HG02943 (cell line): ENCODE measurements around the gene LPCAT2.

Experiments
- ATAC-seq: cut with Tn5 transposase; IDR thresholded peaks from one replicate; pipeline ENCODE4 v1.9.1; 2021; ENCODE audit warnings: mild to moderate bottlenecking, low read depth, moderate library complexity; ENCODE audit not compliant: unreplicated experiment

The LPCAT2 gene

DNA sequence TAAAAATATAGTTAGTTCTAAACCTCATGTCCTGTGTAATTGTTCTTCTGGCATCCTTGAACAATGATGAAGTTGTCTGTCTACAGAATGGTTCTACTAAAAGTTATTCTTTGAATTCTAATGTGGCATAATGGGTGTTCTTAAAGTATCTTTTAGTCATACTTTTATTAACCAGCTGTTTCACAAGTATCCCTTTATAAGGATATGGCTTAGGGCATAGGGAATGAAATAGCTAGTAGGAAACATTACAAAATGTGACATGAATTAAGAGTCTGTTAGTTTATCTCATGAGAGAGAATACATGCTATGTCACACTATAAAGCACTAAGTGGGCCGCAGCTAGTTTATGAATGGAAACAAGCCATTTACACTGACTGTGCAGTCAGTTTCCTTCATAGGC is 31.3 kb downstream of the LPCAT2 start:
- ATAC-seq = no peak

DNA sequence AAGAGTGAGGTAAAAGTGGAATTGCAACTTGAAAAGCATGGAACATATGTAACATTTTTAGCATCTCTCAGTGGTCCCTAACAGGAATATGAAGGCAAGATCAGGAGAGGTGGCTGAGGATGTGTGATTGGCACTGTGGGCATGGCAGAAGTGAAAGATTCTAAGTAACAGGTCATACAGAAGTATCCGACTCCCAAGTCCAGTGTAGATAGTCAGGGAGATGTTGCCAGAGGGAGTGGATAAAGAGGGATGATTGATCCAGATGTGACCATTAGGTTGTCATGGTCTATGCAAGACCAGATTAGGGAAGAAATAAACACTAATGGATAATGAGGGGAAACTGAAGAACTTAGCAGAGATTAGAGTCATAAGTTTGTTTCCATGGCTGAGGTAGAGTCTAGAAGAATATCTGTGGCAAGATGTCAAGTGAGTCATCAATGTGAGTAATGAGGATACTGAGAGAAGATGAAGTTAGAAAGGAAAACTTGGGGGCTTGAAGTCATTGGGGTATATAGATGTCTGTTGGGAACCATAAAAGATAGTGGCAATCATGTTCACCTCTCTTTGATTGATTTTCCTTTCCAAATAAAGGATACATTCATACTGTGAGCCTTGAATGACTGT is 33.7 kb downstream of the LPCAT2 start:
- ATAC-seq = no peak

DNA sequence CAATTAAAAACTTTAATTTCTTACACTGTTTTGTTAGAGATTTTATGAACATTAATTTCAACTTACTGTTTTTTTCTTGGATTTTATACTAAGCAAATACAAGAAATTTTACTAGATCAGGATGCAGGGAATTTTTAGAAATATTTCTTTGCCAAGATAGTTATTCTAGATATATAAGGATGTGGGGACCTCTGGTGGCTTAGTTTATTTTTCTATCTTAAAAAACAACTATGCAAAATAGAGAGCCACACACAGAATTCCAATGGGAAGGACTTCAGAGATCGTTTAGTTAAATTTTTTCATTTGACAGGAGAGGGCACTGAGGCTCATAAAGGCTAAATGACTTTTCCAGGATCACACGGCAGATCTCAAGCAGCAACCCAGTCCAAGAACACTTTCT is 34.6 kb downstream of the LPCAT2 start:
- no peak for ATAC-seq

DNA sequence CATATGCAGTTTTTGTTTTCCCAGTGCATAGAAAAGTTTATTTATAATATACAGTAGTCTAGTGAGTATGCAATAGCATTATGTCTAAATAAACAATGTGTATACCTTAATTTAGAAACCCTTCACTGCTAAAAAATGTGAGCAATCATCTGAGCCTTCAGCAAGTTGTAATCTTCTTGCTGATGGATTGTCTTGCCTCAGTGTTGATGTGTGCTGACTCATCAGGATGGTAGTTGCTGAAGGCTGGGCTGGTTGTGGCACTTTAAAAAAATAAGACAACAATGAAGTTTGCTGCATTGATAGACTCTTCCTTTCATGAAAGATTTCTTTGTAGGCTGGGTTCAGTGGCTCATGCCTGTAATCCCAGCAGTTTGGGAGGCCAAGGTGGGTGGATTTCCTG is 43.7 kb downstream of the LPCAT2 start:
- no peak for ATAC-seq

DNA sequence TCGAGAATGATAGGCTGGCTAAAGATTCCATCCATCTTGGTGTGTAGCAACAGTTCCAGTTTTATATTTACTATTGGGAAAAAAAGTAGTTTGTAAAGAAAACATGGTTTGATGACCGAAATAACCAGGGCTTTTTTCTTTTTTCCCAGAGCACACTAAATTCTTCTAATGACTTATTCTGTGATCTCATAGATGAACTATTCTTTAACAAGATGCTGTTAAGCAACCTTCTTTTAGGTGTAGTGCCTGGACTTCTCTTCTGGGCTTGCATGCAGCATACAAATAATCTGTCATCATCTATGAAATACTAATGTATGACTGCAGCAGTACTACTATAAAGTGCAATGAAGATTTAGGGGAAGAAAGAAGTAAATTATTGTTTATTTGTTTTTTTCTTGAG is 46.6 kb downstream of the LPCAT2 start:
- no peak for ATAC-seq

DNA sequence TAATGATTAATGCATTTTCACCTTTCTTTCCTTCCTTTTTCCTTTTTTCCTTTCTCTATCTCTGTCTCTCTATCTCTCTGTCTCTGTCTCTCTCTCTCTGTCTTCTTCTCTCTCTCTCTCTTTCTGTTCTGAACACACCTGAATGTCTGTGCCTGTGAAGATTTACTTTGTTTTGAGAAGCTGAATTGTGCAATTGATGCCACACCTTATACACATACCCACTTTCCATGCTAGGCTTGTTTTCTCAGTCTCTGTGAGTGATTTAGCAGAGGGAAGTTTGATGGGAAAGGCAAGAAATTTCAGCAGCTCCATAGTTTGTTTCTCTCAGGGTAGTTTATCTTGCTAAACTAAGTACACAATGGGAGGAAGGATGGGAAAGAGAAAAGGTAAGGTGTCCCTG is 48.3 kb downstream of the LPCAT2 start:
- ATAC-seq = no peak

DNA sequence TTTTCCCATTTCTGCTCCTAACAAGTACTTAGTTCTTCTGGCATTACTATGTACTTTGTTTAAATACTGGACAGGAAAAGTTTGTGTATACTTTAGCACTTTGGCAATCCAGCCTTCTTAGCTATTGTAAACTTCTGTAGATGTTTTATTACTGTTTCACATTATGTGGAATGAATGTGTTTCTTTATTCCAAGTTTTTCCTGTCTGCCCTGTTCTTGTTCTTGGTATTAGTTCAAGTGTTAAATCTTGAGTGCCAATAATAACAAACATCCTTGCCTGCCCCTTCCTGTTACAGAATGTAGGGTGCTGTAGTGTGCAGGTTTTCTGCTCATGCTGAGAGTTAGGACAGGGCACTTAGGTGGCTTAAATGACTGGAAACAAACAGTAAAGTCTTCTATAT is 50.4 kb downstream of the LPCAT2 start:
- no peak for ATAC-seq

DNA sequence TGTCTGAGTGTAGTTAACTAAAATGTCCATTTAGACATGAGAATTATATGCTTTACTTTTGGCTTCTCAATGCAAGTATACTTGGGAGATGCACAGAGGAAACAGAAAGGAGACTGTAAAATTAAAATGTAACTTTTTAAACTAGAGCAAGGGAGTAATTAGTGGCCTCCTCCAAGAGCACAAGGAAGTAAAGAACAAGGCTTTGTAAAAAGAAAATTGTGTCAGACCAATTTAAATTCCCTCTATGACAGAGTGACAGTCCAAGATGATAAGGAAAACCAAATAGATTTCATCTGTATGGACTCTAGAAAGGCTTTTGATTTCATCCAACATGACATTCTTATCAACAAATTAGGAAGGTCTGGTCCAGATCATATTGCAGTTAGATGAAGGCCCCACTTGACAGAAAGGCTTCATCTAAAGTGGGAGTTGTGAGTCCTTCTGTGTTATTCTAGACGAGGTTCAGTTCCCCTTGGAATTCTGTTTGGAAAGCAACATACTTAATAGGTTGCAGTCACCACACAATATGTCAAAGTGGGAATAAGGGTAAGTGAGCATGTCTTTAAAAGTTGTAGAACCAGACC is 51.2 kb downstream of the LPCAT2 start:
- no peak for ATAC-seq

DNA sequence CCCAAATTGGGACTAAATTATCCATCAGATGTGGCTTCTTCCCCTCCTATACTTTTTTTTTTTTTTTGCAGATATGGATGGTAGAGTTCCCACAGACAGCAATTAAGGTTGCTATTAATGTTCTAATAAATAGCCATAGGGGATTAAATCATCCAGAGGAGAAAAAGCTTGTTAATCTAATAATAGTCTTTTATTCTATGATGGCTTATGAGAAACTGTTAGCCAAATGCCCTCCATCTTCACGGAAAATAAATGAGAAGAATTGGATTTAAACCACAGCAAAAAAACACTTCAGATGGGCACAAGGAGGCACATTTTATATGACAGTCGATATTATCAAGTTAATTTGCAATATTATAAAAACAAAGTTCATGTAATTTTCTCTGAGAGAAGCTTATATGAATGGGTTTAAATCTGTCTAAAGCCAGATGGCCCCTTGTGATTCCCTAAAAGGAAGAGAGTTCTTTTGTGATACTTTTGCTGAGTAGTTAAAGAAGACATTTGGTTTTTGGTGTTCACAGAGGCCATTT is 52.5 kb downstream of the LPCAT2 start:
- ATAC-seq = no peak

DNA sequence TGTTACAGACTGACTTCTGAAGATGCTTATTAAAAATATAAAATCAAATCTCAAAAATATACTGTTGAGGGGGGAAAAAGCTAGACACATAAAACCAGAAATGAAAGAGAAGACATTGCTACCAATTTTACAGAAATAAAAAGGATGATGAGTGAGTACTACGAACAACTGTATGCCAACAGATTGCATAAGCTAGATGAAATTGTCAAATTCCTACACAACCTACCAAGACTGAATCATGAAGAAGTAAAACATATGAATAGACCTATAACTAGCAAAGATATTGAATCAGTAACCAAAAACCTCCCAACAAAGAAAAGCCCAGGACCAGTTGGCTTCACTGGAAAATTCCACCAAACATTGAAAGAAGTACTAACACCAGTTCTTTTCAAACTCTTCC is 54.1 kb downstream of the LPCAT2 start:
- no peak for ATAC-seq

DNA sequence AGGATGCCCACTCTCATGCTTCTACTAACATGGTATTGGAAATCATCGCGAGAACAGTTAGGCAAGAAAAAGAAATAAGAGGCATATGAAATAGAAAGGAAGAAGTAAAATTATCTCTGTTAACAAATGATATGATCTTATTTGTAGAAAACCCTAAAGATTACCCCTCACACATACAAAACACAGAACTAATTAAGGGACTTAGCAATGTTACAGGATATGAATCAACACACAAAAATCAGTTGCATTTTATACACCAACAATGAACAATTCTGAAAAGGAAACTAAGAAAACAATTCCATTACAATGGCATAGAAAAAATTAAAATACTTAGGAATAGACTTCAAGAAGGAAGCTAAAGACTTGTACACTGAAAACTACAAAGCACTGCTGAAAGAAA is 54.9 kb downstream of the LPCAT2 start:
- ATAC-seq = no peak

DNA sequence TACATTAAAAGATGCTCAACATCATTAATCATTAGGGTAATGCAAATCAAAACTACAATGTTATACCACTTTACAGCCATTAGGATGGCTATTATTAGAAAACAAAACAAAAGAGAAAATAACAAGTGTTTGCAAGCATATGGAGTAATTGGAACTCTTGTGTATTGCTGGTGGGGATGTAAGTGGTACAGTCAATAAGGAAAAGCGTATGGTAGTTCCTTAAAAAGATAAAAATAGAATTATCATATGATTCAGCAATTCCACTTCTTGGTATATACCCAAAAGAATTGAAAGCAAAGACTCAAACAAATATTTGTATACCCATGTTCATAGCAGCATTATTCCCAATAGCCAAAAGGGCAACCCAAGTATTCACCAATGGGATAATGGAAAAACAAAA is 56.2 kb downstream of the LPCAT2 start:
- no peak for ATAC-seq

DNA sequence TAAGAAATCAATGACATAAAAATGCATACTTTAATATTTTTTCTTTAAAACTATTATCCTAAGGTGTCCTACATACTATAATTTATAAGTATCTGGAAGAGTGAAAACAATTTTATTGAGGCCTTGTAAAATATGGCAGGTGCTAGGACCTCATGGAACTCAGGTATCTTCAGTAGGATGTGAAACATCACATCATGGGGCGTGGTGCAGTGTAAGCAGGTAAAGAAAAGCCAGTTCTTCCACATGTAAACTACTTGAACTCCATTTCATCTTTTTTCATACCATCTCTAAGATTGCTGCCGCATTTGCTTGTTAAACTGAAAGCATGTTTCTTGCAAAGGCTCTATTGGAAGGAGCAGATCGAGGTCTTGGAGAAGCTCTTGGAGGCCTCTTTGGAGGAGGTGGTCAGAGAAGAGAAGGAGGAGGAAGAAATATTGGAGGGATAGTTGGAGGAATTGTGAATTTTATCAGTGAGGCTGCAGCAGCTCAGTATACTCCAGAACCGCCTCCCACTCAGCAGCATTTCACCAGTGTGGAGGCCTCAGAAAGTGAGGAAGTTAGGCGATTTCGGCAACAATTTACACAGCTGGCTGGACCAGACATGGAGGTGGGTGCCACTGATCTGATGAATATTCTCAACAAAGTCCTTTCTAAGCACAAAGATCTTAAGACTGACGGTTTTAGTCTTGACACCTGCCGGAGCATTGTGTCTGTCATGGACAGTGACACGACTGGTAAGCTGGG is 57.7 kb downstream of the LPCAT2 start, which contains the start of gene CAPNS2:
Gene CAPNS2, plus strand, starts transcription at position 253 of the 744 bp plus-strand sequence. Its CDS starts 73 bp downstream, at position 326.
- ATAC-seq = no peak

DNA sequence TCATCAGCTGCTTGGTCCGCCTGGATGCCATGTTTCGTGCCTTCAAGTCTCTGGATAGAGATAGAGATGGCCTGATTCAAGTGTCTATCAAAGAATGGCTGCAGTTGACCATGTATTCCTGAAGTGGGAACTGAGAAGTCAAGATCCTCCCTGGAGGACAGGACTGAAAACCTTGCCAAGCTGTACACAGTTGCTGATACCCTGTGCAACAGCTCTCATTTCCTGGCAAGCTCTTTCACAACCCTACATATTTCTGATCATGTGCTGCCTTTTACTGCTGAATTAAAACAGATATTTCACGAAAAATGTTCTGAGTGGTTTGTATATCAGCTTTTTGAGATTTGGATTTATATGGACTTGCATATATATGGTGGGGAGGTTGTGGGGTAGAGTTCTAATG is 58.5 kb downstream of the LPCAT2 start:
- no peak for ATAC-seq

DNA sequence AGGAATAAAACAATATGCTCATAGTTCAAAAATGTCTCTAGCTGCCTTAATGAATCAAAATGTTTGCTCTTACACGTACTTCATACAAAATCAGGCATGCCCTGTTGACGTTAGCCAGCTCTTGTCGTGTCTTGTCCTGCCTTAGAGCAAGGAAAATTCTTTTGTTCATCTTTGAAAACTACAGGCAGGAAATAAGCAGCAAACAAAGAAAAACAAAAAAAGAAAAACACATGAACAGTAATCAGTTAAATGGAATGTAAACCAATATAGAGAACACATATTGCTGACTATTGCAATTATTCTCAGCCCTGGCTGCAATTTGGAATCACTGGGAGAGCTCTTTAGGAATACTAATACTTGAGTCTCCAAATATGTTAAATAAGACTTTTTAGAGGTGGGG is 59.3 kb downstream of the LPCAT2 start:
- no peak for ATAC-seq

DNA sequence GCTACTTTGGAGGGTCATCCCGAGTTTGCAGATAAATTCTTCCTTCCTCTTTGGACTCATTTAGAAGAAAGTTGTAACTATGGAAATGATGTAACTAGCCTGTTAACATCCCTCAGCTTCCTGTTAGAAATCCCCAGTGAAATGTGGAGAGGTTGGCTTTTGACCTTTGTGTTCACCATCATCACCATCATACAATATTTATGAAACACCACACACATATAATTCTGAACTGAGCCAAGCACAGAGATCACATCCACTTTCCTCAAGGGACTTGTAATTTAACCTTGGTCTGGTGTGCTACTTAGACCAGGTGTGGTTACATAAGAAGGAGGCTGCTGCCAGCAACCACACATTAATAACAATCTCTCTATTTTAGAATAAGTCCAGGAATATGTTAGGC is 60.2 kb downstream of the LPCAT2 start:
- ATAC-seq = no peak

DNA sequence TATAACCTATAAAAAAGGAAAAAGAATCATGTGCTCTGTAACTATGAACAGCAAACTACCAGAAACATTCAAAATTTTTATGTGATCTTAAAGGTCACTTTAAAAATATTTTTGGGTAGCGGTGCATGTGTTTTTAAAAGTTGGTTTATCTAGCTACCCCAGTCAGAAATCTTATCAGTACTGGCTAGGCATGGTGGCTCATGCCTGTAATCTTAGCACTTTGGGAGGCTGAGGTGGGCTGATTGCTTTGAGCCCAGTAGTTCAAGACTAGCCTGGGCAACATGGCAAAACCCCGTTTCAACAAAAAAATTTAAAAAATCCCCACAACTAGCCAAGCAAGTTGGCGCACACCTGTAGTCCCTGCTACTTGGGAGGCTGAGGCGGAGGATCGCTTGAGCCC is 61.3 kb downstream of the LPCAT2 start:
- ATAC-seq = no peak

DNA sequence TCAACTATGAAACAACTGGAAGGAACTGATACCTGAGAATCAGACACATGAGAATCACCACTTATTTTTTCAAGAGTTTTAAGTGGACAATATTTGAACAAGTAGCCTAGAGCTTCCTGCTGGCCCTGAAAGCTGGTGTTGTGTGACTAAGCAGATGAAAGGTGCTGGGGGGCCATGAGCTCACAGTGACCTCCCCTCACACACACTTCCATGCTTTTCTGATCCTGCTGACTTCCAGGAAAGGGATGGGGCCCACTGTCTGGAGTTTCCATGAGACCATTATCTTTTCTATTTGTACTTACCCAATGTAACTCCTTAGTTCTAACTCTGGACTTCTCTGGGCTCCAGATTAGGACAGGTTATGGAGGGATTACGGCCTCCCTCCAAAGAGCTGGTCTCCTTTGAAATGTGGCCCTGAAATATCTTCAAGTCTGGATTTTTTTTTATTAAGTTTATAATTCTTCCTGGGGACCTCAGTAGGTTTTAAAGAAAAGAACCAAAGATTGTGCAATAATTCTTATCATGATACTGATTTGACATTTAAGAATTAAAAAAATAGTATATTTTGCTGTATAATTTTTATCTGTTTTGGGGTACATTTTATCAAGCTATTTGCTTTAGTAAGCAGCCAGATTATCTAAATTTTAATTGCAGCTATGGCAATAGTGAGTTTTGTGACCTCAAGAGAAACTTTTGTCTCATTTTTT is 62.5 kb downstream of the LPCAT2 start:
- no peak for ATAC-seq

DNA sequence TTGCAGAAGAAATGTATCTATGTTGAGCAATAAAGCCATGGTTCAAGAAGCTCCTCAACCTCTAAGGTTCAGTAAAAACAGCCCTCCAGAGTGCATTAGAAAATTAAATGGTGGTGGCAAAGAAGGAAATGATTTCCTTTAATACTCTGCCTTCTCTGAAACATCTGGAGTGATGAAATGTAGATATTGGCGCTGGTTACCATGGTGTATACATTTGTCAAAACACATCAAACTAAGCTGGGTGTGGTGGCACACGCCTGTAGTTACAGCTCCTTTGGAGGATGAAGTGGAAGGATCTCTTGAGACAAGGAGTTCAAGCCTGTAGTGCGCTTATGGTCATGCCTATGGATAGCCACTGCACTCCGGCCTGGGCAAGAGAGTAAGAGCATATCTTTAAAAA is 63.6 kb downstream of the LPCAT2 start:
- ATAC-seq = no peak

DNA sequence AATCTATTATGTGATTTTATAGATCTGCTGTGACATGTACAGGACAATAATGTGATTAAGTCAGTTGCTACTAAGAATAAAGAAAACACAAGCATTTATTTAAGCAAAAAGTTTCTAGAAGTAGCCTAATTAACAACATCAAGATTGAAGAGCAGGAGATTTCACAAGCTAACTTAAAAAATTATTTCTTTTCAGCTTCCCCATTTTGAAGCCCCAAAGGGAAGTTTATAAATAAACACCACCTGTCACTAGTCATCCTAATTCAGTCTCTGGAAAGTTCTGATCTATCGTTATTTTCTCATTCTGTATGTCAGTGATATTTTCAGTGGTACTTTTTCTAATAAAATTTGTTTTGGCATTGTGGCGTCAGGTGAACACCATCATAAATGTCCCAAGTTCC is 65.9 kb downstream of the LPCAT2 start:
- no peak for ATAC-seq

DNA sequence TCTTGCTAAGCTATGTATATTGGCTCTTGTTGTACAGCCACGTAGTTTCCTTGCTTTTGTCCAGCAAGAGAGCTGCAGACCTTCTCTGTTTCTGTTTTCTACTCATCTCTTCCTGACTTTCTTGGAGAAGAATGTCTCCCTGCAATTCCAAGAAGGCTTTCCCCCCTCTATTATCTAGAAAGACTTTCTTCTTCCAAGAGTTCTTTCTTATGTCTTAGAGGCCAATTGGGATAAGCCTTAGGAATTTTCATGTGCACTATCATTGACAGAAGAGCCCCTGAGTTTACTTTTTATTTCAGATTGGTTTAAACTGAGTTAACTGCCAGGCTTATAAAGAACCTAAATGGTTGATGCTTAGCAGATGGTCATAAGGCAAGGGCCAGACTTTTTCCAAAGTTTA is 66.6 kb downstream of the LPCAT2 start:
- no peak for ATAC-seq
